ENCODE measurements around the gene UBE2L5. TPM values are rescaled to one million over a fixed set of nuclear protein-coding genes. Genes with fewer than 3 reads are reported as not detected.
A peak's percentile ranks its signal among the peaks of the same experiment; 100 is the strongest.

Gene UBE2L5
- total and polyA plus RNA-seq, 2 experiments from 2014 or later = 0.06 TPM; not detected in 1

GRCh38 chr13:30408319-30409101 lies 13.8 kb upstream of the UBE2L5 start:
- DNase-seq (ENCODE audit: low read depth in 1 of 2, low spot score in 1 of 2) = peak; percentile 88 to 96
- peak; percentile 70 for TF ChIP-seq CTCF (IDR thresholded peaks at IDR 0.05; ENCODE audit: low read depth, low read length)
- Histone ChIP-seq H3K9me3 (ENCODE audit: low read depth) (no peaks in the 10 kb centered on the region), H3K27me3 (no peaks in the 10 kb centered on the region), H3K27ac (no peak overlapping the region), H3K4me1 (ENCODE audit: low read depth) (peaks cover 23% of the 10 kb centered on the region), H3K36me3 (no peaks in the 10 kb centered on the region), H3K4me3 (no peak overlapping the region)

- Histone ChIP-seq H3K4me1 (ENCODE audit: low read depth) (peaks cover 17% of the 10 kb centered on the region), H3K27me3 (no peaks in the 10 kb centered on the region), H3K27ac (no peak overlapping the region), H3K4me3 (no peak overlapping the region), H3K9me3 (ENCODE audit: low read depth) (no peaks in the 10 kb centered on the region), H3K36me3 (no peaks in the 10 kb centered on the region)
- peak in 1 of 2 donors; percentile 84 for DNase-seq (ENCODE audit: low read depth in 1 of 2, low spot score in 1 of 2)
- TF ChIP-seq CTCF (IDR thresholded peaks at IDR 0.05; ENCODE audit: low read depth, low read length) = no peak
Observed at GRCh38 chr13:30409886-30410704, 12.2 kb upstream of the UBE2L5 start.

GRCh38 chr13:30410705-30411125 lies 11.6 kb upstream of the UBE2L5 start:
- no peak overlapping the region for H3K4me3 ChIP-seq
- H3K4me1 ChIP-seq (ENCODE audit: low read depth) = peaks cover 12% of the 10 kb centered on the region
- no peak overlapping the region for H3K27ac ChIP-seq
- no peak for DNase-seq (ENCODE audit: low read depth in 1 of 2, low spot score in 1 of 2)
- H3K27me3 ChIP-seq = no peaks in the 10 kb centered on the region
- H3K9me3 ChIP-seq (ENCODE audit: low read depth) = no peaks in the 10 kb centered on the region
- no peak for TF ChIP-seq CTCF (IDR thresholded peaks at IDR 0.05; ENCODE audit: low read depth, low read length)
- no peaks in the 10 kb centered on the region for H3K36me3 ChIP-seq

- no peaks in the 10 kb centered on the region for H3K9me3 ChIP-seq (ENCODE audit: low read depth)
- no peak overlapping the region for H3K4me3 ChIP-seq
- no peaks in the 10 kb centered on the region for H3K36me3 ChIP-seq
- peaks cover 13% of the 10 kb centered on the region for H3K4me1 ChIP-seq (ENCODE audit: low read depth)
- no peak for TF ChIP-seq CTCF (IDR thresholded peaks at IDR 0.05; ENCODE audit: low read depth, low read length)
- no peak overlapping the region for H3K27ac ChIP-seq
- no peak for DNase-seq (ENCODE audit: low read depth in 1 of 2, low spot score in 1 of 2)
- no peaks in the 10 kb centered on the region for H3K27me3 ChIP-seq
Observed at GRCh38 chr13:30412346-30412745, 9.9 kb upstream of the UBE2L5 start.

GRCh38 chr13:30413842-30414241 lies 8.5 kb upstream of the UBE2L5 start:
- no peak overlapping the region for H3K4me3 ChIP-seq
- TF ChIP-seq CTCF (IDR thresholded peaks at IDR 0.05; ENCODE audit: low read depth, low read length) = no peak
- H3K27me3 ChIP-seq = no peaks in the 10 kb centered on the region

More at GRCh38 chr13:30413842-30414241, 8.5 kb upstream of the UBE2L5 start:
- Histone ChIP-seq H3K36me3 (no peaks in the 10 kb centered on the region), H3K27ac (no peak overlapping the region), H3K4me1 (ENCODE audit: low read depth) (peaks cover 13% of the 10 kb centered on the region), H3K9me3 (ENCODE audit: low read depth) (no peaks in the 10 kb centered on the region)
- no peak for DNase-seq (ENCODE audit: low read depth in 1 of 2, low spot score in 1 of 2)
